OCI-LY7 (cell line): ENCODE data around the gene SLC30A7. TPM values are rescaled to one million over a fixed set of nuclear protein-coding genes. Genes with fewer than 3 reads are reported as not detected.

Source experiments
- Bru-seq: library from RNA; stranded (reverse); fragments of 400-500 nt; gene quantifications from one replicate; lab custom pipeline; 2021; lab: Mats Ljungman, UMichigan
- BruChase-seq, 2 experiments: library from RNA; stranded (reverse); fragments of 400-500 nt; gene quantifications; one replicate each; lab custom pipeline; 2021; lab: Mats Ljungman, UMichigan
- BruUV-seq: library from RNA; stranded (reverse); fragments of 400-500 nt; replicated peaks from 2 replicates; lab custom pipeline; 2021; lab: Mats Ljungman, UMichigan
- CTCF ChIA-PET: fragments of 300-600 bp; sonication (Branson Sonifier 250); formaldehyde crosslinking; loops from one replicate; lab custom pipeline; 2022; ENCODE audit warnings: antibody characterized with exemption; ENCODE audit not compliant: unreplicated experiment; lab: Charles Lee
- POLR2A ChIA-PET: fragments of 300-600 bp; sonication (Branson Sonifier 250); formaldehyde crosslinking; loops from one replicate; lab custom pipeline; 2022; ENCODE audit warnings: antibody characterized with exemption; lab: Charles Lee
- DNase-seq: peaks from one replicate; pipeline ENCODE4 v3.0.0-alpha.2; 2015; ENCODE audit warnings: low spot score
- H2AFZ ChIP-seq: fragments of 200-600 bp; sonication (generic), shearing (Covaris generic); 2 replicates; pipeline ENCODE4 v1.6.1; 2014; ENCODE audit warnings: mild to moderate bottlenecking, antibody characterized with exemption, low read length, moderate library complexity
- H3K27ac ChIP-seq: fragments of 200-600 bp; sonication (generic); 2 replicates; pipeline ENCODE4 v1.5.1; 2014; ENCODE audit warnings: mixed run types, low read depth, mild to moderate bottlenecking, moderate library complexity, low read length, inconsistent platforms; ENCODE audit not compliant: poor library complexity, severe bottlenecking
- H3K36me3 ChIP-seq: fragments of 200-600 bp; sonication (generic); 2 replicates; pipeline ENCODE4 v1.6.1; 2014; ENCODE audit warnings: mild to moderate bottlenecking, antibody characterized with exemption, low read length, moderate library complexity, mixed read lengths; ENCODE audit not compliant: insufficient read depth
- H3K4me1 ChIP-seq: fragments of 200-600 bp; sonication (generic); 2 replicates; pipeline ENCODE4 v1.5.1; 2014; ENCODE audit warnings: mild to moderate bottlenecking, low read length; ENCODE audit not compliant: insufficient read depth, poor library complexity, severe bottlenecking
- H3K4me2 ChIP-seq: fragments of 200-600 bp; sonication (generic); 2 replicates; pipeline ENCODE4 v1.6.1; 2014; ENCODE audit warnings: mild to moderate bottlenecking, low read length
- H3K4me3 ChIP-seq: fragments of 200-600 bp; sonication (generic); 2 replicates; pipeline ENCODE4 v1.5.1; 2014; ENCODE audit warnings: mild to moderate bottlenecking, low read depth, low read length; ENCODE audit not compliant: poor library complexity, severe bottlenecking
- H3K79me2 ChIP-seq: fragments of 200-600 bp; sonication (generic); 2 replicates; pipeline ENCODE4 v1.6.1; 2016; ENCODE audit warnings: low read depth, mild to moderate bottlenecking, low read length, moderate library complexity, mixed read lengths; ENCODE audit not compliant: insufficient read depth
- H3K9me2 ChIP-seq: fragments of 200-600 bp; sonication (generic); 2 replicates; pipeline ENCODE4 v1.6.1; 2016; ENCODE audit warnings: mild to moderate bottlenecking, low read length, mixed read lengths; ENCODE audit not compliant: insufficient read depth
- H3K9me3 ChIP-seq: fragments of 200-600 bp; sonication (generic); 2 replicates; pipeline ENCODE4 v1.6.1; 2014; ENCODE audit warnings: mild to moderate bottlenecking, mixed run types, low read length, mixed read lengths
- H4K20me1 ChIP-seq: fragments of 200-600 bp; sonication (generic); 2 replicates; pipeline ENCODE4 v1.6.1; 2014; ENCODE audit warnings: mild to moderate bottlenecking, antibody characterized with exemption, low read length, moderate library complexity, mixed read lengths; ENCODE audit not compliant: insufficient read depth
- CTCF ChIP-seq: fragments of 200-600 bp; sonication (generic); conservative IDR thresholded peaks from 2 replicates; pipeline ENCODE4 v1.5.1; 2014; ENCODE audit warnings: mild to moderate bottlenecking, antibody characterized with exemption, low read length, moderate library complexity, mixed read lengths
- EZH2phosphoT487 ChIP-seq: fragments of 200-600 bp; sonication (generic); IDR thresholded peaks from 2 replicates; pipeline ENCODE4 v1.6.1; 2018; ENCODE audit warnings: low read depth, borderline replicate concordance, mild to moderate bottlenecking, mixed run types, antibody characterized with exemption, low read length, moderate library complexity, mixed read lengths
- intact Hi-C: fragments of 100-400 bp; cut with micrococcal nuclease; formaldehyde crosslinking; loops from one replicate; pipeline ENCODE4 v1.10.0; 2022; ENCODE audit not compliant: unreplicated experiment
- long read RNA-seq: library from polyadenylated mRNA; stranded (forward); transcript quantifications from one replicate; pipeline ENCODE4 v2.0.0, GENCODE V29; 2022
- total RNA-seq, 2 experiments: library from RNA; depleted of rRNA in 1 of 2; stranded (reverse); fragments of >200 nt in 1 of 2; shearing (Covaris generic) in 1 of 2; gene quantifications; 2 replicates each; pipeline ENCODE4 v1.2.3, GENCODE V29; 2014 to 2022

SLC30A7 gene
- total RNA-seq (2014; rRNA removed; shearing (Covaris generic)) (5.5 and 8.6 TPM in 2 replicates), total RNA-seq (2022) (13.8 and 15.3 TPM in 2 replicates), Bru-seq, nascent RNA (percentile 84 among the genes with signal in this experiment), BruChase-seq, experiment 1, labeled RNA remaining after a 6-hour chase (percentile 69 among the genes with signal in this experiment), BruChase-seq, experiment 2, labeled RNA remaining after a 2-hour chase (percentile 76 among the genes with signal in this experiment)
- long read RNA-seq, full-length matches to known transcripts: 8 of 18 reads
- long read RNA-seq, partial matches to known transcripts: 4 of 18 reads
- long read RNA-seq, other reads (novel, unspliced or antisense): 6 of 18 reads

GRCh38 chr1:100895540-100896480 lies at the start of gene SLC30A7:
TSS of gene SLC30A7 (plus strand) at chr1:100896090. CDS start at chr1:100896263, 173 bp downstream.
- Histone ChIP-seq H2AFZ (peak within 1 kb of the TSS; percentile 95), H3K9me2 (no peaks in the 10 kb centered on the region), H3K4me3 (peak within 1 kb of the TSS; percentile 99), H3K36me3 (peaks cover 39% of the 10 kb centered on the region), H3K9me3 (peaks cover 7% of the 10 kb centered on the region; the same call in 1 of the 2 replicates), H3K79me2 (peaks cover 43% of the 10 kb centered on the region; the same call in 1 of the 2 replicates), H4K20me1 (peaks cover 8% of the 10 kb centered on the region; the same call in 1 of the 2 replicates), H3K27ac (peak within 1 kb of the TSS; percentile 77), H3K4me2 (peak within 1 kb of the TSS; percentile 94), H3K4me1 (peaks cover 30% of the 10 kb centered on the region)
- POLR2A ChIA-PET: interaction anchor here (0.6 to 2.3 kb wide), 8 partner anchors 10 to 849 kb away, joined by 3 to 18 read pairs (median 3); no protein-coding TSS in a partner anchor
- TF ChIP-seq EZH2phosphoT487: no peak
- no peak for TF ChIP-seq CTCF
- intact Hi-C loops: loop anchor here (10.0 kb wide), 4 partner anchors 539 to 861 kb away; partner anchors contain the start of genes RTCA, SASS6 and TRMT13
- CTCF ChIA-PET: no interaction called here
- peak; percentile 88 for DNase-seq
- TSS peak; percentile 75 for BruUV-seq

GRCh38 chr1:100847361-100848082 lies 48.4 kb upstream of the SLC30A7 start:
- no peak overlapping the region for H3K4me2 ChIP-seq
- H2AFZ ChIP-seq: no peak overlapping the region
- no peak overlapping the region for H3K4me3 ChIP-seq
- no peak for DNase-seq
- TF ChIP-seq CTCF: no peak
- TF ChIP-seq EZH2phosphoT487: no peak
- CTCF ChIA-PET: no interaction called here
- no peaks in the 10 kb centered on the region for H3K4me1 ChIP-seq
- H3K27ac ChIP-seq: no peak overlapping the region
- H3K79me2 ChIP-seq: no peaks in the 10 kb centered on the region
- POLR2A ChIA-PET: interaction anchor here (0.6 to 1.3 kb wide), 2 partner anchors 57 to 831 kb away, joined by 3 to 4 read pairs; no protein-coding TSS in a partner anchor
- no peaks in the 10 kb centered on the region for H3K9me3 ChIP-seq
- H3K36me3 ChIP-seq: no peaks in the 10 kb centered on the region
- H4K20me1 ChIP-seq: no peaks in the 10 kb centered on the region
- no TSS peak for BruUV-seq
- H3K9me2 ChIP-seq: no peaks in the 10 kb centered on the region; the same call in 1 of the 2 replicates
- intact Hi-C loops: no loop called here
